ENCODE measurements around the gene RAB3D. TPM values are rescaled to one million over a fixed set of nuclear protein-coding genes. Genes with fewer than 3 reads are reported as not detected.

RAB3D gene
- total RNA-seq, 1 donor from 2014 or later: 7.2 TPM

DNA sequence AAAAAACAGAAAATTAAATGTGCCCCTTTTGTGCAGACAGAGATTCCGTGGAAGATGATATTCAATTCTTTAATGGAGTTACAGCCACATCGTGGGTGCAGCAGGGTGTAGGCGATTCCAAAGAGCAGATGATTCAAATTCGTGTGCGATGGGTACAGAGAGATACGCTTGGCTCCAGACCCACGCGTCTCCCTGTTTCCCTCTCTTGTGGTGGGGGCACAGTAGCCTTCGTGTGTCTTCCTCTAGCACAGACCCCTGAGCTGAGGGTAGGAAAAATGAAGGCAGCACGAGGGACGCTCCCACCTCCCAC is 38.7 kb downstream of the RAB3D start:
- intact Hi-C loops (cut with micrococcal nuclease): no loop called here
- TF ChIP-seq, protein P1, sequence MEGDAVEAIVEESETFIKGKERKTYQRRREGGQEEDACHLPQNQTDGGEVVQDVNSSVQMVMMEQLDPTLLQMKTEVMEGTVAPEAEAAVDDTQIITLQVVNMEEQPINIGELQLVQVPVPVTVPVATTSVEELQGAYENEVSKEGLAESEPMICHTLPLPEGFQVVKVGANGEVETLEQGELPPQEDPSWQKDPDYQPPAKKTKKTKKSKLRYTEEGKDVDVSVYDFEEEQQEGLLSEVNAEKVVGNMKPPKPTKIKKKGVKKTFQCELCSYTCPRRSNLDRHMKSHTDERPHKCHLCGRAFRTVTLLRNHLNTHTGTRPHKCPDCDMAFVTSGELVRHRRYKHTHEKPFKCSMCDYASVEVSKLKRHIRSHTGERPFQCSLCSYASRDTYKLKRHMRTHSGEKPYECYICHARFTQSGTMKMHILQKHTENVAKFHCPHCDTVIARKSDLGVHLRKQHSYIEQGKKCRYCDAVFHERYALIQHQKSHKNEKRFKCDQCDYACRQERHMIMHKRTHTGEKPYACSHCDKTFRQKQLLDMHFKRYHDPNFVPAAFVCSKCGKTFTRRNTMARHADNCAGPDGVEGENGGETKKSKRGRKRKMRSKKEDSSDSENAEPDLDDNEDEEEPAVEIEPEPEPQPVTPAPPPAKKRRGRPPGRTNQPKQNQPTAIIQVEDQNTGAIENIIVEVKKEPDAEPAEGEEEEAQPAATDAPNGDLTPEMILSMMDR (IDR thresholded peaks at IDR 0.05; ENCODE audit: borderline replicate concordance): no peak

DNA sequence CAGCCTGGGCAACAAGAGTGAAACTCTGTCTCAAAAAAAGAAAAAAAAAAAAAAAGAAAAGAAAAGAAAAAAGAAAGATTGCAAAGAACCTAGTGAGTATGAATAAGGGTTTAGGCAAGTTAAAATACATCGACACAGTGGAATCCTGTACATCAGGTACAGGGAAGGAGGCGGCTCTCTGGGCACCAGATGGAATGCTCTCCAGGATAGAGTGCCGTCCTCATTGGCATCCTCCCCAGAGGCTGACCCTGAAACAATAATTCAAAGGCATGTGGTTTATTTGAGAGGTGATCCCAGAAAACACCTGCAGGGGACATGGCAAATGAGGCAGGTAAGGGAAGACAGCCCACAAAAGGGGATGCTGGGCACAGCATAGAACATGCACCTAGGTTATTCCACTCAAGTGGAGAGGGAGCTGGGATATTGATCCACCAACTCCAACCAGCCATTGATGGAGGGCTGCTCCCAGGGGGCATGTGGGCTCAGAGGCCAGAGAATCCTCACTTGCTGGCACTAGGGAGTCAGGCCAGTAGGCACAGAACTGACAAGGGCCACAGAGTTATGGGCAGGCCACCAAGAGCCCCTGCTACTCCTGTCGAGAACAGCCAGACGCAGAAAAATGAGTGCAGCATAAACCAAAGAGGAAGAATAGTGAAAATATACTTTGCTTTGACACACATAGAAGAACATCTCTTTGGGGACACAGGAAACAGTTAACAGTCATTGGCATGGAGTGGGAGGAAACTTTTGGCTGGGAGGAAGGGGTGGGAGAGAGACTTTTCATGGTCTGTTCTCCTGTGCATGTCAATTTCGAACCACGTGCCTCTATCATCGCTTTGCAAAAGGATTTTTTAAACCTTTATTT is 39.3 kb downstream of the RAB3D start:
- intact Hi-C loops (cut with micrococcal nuclease): no loop called here

More for the DNA sequence above, 38.7 kb downstream of the RAB3D start:
- Histone ChIP-seq H3K36me3 (no peaks in the 10 kb centered on the region), H3K27me3 (ENCODE audit: low read depth) (no peaks in the 10 kb centered on the region), H3K9me3 (replicated peaks) (no peaks in the 10 kb centered on the region), H3K4me1 (peaks cover 4% of the 10 kb centered on the region), H3K27ac (replicated peaks) (no peak overlapping the region), H3K4me3 (no peak overlapping the region)
- no peak for DNase-seq

DNA sequence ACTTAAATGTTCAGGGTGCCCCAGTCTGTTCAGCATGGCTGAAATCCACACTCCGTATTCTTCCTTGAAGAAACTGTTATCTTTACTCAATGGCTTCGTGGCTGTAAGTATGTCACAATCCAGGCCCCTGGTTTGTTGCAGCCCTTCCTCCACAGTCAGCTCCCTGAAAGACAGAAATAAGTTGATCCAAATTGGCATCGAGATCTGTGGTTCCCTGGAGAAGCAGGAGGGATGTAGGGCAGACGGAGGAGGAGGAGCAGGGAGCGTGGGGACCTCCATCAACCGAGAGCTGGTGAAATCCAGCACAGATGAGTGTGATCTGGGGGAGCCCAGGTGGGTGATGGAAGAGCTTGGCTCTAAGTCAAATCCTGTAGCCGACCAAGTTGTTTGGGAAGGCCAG is 43.2 kb downstream of the RAB3D start:
- Histone ChIP-seq H3K9me3 (replicated peaks) (no peaks in the 10 kb centered on the region), H3K27me3 (ENCODE audit: low read depth) (no peaks in the 10 kb centered on the region), H3K4me3 (no peak overlapping the region), H3K4me1 (peaks cover 18% of the 10 kb centered on the region), H3K36me3 (no peaks in the 10 kb centered on the region), H3K27ac (replicated peaks) (peak overlapping the region; percentile 60)
- intact Hi-C loops (cut with micrococcal nuclease): no loop called here
- TF ChIP-seq, protein P1 (IDR thresholded peaks at IDR 0.05; ENCODE audit: borderline replicate concordance): no peak
- DNase-seq: no peak

More for the DNA sequence above, 39.3 kb downstream of the RAB3D start:
- Histone ChIP-seq H3K4me3 (no peak overlapping the region), H3K36me3 (no peaks in the 10 kb centered on the region), H3K27ac (replicated peaks) (no peak overlapping the region), H3K27me3 (ENCODE audit: low read depth) (no peaks in the 10 kb centered on the region), H3K4me1 (peaks cover 4% of the 10 kb centered on the region), H3K9me3 (replicated peaks) (no peaks in the 10 kb centered on the region)
- TF ChIP-seq, protein P1 (IDR thresholded peaks at IDR 0.05; ENCODE audit: borderline replicate concordance): no peak
- DNase-seq: no peak

DNA sequence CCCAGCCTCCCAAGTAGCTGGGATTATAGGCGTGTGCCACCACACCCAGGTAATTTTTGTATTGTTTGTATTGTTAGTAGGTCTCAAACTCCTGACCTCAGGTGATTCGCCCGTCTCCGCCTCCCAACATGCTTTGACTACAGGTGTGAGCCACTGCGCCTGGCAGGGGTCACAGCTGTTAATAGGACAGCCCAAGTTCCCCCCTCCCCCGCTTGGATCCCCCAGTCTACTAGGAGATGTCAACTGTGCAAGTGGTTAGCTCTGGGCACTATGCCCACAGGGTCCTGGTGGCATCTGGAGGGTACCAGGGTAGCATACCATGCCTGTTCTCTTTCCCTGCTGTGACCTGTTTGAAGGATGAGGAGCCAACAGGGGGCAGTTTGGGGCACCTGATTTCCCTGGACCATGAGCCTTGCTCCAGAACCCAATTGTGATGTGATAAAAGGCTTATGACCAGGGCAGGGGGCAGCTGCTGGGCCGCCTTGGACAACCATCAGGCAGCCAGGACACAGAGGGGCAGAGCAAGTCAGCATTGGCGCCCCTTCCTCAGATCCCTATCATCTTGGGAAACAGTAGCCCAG is 43.7 kb downstream of the RAB3D start, which contains the start of gene TSPAN16:
Gene TSPAN16 (plus strand): TSS at position 496 of the 581 bp plus-strand sequence. CDS start 138 bp downstream, outside the sequence.
- TF ChIP-seq, protein P1 (IDR thresholded peaks at IDR 0.05; ENCODE audit: borderline replicate concordance): no peak
- Histone ChIP-seq H3K27me3 (ENCODE audit: low read depth) (no peaks in the 10 kb centered on the region), H3K27ac (replicated peaks) (peak within 1 kb of the TSS; percentile 60), H3K9me3 (replicated peaks) (no peaks in the 10 kb centered on the region), H3K4me3 (no peak within 1 kb of the TSS), H3K36me3 (no peaks in the 10 kb centered on the region), H3K4me1 (peaks cover 18% of the 10 kb centered on the region)
- no peak for DNase-seq
- intact Hi-C loops (cut with micrococcal nuclease): no loop called here

DNA sequence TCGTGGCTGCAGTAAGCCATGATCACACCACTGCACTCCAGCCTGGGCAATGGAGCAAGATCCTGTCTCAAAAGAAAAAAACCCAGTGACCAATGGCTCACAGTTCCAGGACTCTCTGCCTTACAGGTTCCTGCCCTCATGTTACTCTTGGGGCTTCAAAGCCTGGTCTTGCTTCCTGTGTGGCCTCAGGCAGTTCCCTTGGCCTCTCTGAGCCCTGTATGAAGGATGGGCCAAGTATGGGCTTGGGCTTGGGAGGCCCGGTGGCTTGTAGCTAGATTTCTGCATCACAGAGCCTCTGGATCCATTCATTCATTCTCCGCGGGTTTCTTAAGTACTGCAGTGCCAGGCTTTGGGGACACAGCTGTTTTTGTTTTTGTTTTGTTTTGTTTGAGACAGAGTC is 44.3 kb downstream of the RAB3D start:
- peak overlapping the region; percentile 27 for H3K27ac ChIP-seq (replicated peaks)
- H3K9me3 ChIP-seq (replicated peaks): no peaks in the 10 kb centered on the region
- DNase-seq: no peak
- peaks cover 18% of the 10 kb centered on the region for H3K4me1 ChIP-seq
- H3K27me3 ChIP-seq (ENCODE audit: low read depth): no peaks in the 10 kb centered on the region
- TF ChIP-seq, protein P1 (IDR thresholded peaks at IDR 0.05; ENCODE audit: borderline replicate concordance): no peak
- intact Hi-C loops (cut with micrococcal nuclease): no loop called here
- no peaks in the 10 kb centered on the region for H3K36me3 ChIP-seq
- no peak overlapping the region for H3K4me3 ChIP-seq

Data from left ventricle myocardium inferior (tissue), 1 donor.